HUES48 (cell line): ENCODE results near the gene B3GNT4.
A peak's percentile ranks its signal among the peaks of the same experiment; 100 is the strongest.

Experiments
- H3K27ac ChIP-seq: one replicate; pipeline ENCODE4 v1.7.0; 2013; ENCODE audit warnings: low read depth, low read length, inconsistent platforms
- H3K27me3 ChIP-seq: 2 replicates; pipeline ENCODE4 v1.6.1; 2013; ENCODE audit warnings: mild to moderate bottlenecking, low read length; ENCODE audit not compliant: control insufficient read depth, insufficient read depth
- H3K36me3 ChIP-seq: 2 replicates; pipeline ENCODE4 v1.6.1; 2013; ENCODE audit warnings: low read length; ENCODE audit not compliant: control insufficient read depth, insufficient read depth
- H3K4me1 ChIP-seq: 2 replicates; pipeline ENCODE4 v1.6.1; 2013; ENCODE audit warnings: mild to moderate bottlenecking, low read length; ENCODE audit not compliant: control insufficient read depth, insufficient read depth
- H3K4me3 ChIP-seq: 2 replicates; pipeline ENCODE4 v1.5.1; 2013; ENCODE audit warnings: mild to moderate bottlenecking, low read depth, low read length
- H3K9ac ChIP-seq: 2 replicates; pipeline ENCODE4 v1.6.1; 2013; ENCODE audit warnings: mild to moderate bottlenecking, low read depth, low read length, moderate library complexity
- H3K9me3 ChIP-seq: 2 replicates; pipeline ENCODE4 v1.6.1; 2013; ENCODE audit warnings: low read length; ENCODE audit not compliant: control insufficient read depth, insufficient read depth

B3GNT4 gene

DNA sequence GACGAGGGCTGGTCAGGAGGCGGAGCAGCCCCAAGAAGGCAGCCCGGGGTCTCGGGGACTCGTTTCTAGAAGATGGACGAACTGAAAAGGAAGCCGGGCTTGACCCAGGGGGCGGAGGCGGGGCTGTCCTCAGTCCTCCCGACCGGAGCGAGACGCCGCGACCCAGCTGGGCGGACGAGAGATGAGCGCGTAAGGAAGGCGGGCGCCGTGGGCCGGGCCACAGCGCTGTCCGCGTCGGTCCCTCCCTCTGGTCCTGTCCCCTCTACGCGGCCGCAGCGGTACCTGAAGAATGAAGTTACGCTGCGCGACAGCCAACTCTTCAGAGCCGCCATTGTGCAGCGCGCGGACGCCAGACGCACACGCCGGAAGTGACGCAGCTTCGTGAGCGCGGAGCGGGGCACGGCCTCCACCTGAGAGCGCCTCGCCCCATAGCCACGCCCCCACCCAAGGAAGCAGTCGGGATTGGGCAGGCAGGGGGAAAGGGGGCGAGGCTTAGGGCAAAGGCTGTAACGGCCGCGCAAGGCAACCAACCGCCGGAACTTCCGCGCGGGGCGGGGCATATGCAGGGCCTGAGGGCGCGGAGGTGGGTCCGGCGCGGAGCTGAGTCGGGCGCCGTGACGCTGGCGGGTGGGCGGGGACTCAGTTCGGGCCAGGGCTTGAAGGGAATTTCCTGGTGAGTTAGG, 22.3 kb downstream of the B3GNT4 start, which contains the start of gene DIABLO:
DIABLO (minus strand) TSS at position 370 of the 683 bp plus-strand sequence; CDS start at position 332, 38 bp downstream.
- Histone ChIP-seq H3K27ac (peak within 1 kb of the TSS; percentile 95), H3K9me3 (no peaks in the 10 kb centered on the region), H3K4me1 (peaks cover 4% of the 10 kb centered on the region; the same call in 1 of the 2 replicates), H3K9ac (peak within 1 kb of the TSS; percentile 88), H3K27me3 (no peaks in the 10 kb centered on the region), H3K4me3 (peak within 1 kb of the TSS; percentile 99), H3K36me3 (peaks cover 34% of the 10 kb centered on the region)

DNA sequence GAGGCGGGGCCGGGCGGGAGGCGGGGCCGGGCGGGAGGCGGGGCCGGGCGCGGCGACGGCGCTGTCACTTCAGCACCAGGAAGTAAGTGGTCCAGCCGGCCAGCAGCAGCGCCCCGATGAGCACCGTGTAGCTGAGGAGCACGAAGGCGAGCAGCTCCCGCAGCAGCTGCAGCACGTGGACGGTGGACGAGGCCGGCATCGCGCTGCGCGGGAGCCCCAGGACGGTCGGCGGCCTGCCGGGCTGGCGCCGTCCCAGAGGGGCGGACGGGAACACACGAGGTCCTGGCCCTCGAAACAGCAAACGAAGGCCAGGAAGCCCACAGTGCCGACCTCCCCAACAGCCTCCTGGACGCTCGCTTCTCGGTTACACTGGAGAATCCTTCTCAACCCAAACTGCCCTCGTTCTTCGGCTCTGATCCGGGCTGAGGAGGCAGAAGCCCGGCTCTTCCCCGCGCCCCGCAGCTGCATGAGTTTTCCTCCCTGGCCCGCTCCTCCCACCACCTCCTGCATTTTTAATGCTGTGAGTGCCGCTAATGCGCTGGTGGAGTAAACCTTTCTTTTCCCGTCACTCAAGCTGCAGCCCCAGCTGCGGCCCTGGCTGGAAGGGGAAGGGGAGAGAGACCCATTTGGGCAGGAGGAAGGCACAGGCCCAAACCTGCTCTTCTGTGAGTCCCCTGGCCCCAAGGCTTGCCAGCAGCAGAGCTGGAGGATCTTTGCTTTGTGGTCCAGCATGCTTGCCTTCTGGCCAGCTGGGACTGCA, 23.0 kb downstream of the B3GNT4 start:
- H3K36me3 ChIP-seq: peaks cover 34% of the 10 kb centered on the region
- no peak overlapping the region for H3K9ac ChIP-seq
- H3K4me1 ChIP-seq: peaks cover 4% of the 10 kb centered on the region; the same call in 1 of the 2 replicates
- H3K27ac ChIP-seq: no peak overlapping the region
- H3K27me3 ChIP-seq: no peaks in the 10 kb centered on the region
- peak overlapping the region; percentile 51 for H3K4me3 ChIP-seq
- no peaks in the 10 kb centered on the region for H3K9me3 ChIP-seq

DNA sequence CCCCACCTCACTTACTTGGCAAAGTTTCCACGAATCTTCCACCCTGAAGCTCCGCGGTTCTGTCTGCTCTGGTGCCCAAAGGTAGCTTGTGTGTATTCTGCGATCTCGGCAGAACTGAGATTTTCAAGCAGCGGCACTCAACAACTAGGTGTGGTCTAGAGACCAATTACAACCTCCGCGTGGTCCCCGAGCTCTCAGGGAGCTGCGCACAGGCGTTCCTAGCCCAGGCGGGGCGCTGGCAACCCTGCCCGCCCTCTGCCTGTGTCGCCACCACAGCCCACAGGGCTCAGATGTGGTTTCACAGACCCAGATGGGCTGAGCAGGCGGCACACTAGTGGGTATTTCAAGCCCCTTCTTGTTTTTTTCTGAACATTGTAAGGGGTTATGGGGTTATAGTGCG, 23.8 kb downstream of the B3GNT4 start:
- Histone ChIP-seq H3K27ac (no peak overlapping the region), H3K9me3 (no peaks in the 10 kb centered on the region), H3K9ac (no peak overlapping the region), H3K36me3 (peaks cover 37% of the 10 kb centered on the region), H3K4me1 (peaks cover 4% of the 10 kb centered on the region; the same call in 1 of the 2 replicates), H3K27me3 (no peaks in the 10 kb centered on the region), H3K4me3 (no peak overlapping the region)

DNA sequence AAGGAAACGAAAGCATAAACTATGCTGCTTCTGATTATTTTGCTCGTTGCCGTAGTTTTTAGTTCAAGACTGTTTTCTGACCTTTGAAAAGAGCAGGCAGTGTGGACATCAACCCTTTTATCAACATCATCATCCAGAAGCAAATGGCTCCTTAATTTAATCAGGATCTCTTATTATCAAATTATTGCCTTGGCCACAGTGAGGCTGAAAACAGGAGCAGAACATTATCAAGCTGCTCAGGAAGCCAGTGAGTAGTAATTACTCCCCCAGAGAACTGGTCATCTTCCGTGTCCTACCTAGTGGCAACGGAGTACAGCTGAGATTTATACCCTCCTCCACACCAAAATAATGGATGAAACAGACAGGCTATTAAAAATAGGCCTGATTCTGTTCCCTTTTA, 24.6 kb downstream of the B3GNT4 start:
- H3K4me1 ChIP-seq: peaks cover 4% of the 10 kb centered on the region; the same call in 1 of the 2 replicates
- H3K27me3 ChIP-seq: no peaks in the 10 kb centered on the region
- H3K36me3 ChIP-seq: peaks cover 30% of the 10 kb centered on the region
- H3K9ac ChIP-seq: no peak overlapping the region
- no peaks in the 10 kb centered on the region for H3K9me3 ChIP-seq
- no peak overlapping the region for H3K27ac ChIP-seq
- no peak overlapping the region for H3K4me3 ChIP-seq

DNA sequence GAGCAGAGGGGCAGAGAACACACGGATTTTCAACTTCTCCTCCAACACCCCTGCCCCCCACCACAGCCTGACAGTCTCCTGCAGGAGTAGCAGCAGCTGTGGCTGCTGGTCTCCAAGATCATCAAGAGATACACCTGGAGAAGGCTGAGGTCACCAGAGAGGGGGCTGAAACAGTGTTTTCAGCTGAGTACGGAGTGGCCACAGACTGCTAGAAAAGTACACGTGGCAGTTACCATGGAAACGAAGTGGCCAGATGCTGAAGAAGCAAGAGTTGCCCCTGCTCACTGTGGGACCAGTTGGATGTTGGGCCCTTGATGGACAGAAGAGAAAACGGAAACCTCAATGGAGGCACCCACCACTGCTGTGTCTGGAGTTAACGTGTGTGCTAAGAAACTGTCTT, 27.3 kb downstream of the B3GNT4 start:
- Histone ChIP-seq H3K36me3 (peaks cover 41% of the 10 kb centered on the region), H3K9ac (no peak overlapping the region), H3K9me3 (no peaks in the 10 kb centered on the region)

DNA sequence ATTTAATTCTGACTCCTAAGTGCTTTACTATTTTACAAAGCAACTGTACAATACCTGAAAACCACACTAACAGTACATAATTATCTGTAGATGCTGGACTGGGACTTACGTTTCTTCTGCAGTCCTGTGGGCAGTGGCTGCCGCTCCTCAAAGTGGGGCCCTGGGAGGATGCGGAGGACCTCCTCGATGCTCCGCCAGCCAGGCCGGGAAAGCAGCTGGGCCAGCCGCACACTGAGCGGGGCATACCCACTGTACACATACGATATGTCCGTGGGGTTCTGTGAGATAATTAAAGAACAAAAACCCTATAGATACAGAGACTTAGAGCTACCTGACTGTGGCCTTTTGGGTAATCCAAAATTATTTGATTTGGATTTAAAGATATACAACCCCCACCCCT, 29.2 kb downstream of the B3GNT4 start:
- H3K27ac ChIP-seq: no peak overlapping the region

More for the DNA sequence above, 27.3 kb downstream of the B3GNT4 start:
- Histone ChIP-seq H3K27ac (no peak overlapping the region), H3K27me3 (no peaks in the 10 kb centered on the region), H3K4me1 (no peaks in the 10 kb centered on the region), H3K4me3 (no peak overlapping the region)

DNA sequence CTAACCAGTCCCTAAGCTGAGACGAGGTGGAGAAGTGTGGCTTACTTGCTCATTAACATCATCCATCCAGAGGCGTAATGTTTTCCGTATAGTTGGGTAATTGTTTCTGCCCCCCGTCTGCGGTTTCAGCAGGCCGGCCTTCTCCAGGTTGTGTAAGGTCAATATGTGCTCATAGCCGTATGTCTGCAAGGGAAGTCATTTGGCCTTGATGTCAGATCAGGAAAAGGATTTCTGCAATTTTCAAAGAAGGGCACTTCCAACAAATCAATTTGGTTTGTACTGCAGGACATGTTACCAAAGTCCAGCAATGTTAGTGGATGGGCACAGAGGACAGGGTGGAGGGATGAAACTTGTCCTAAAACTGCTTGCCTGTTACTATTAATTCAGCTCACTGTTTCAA, 32.2 kb downstream of the B3GNT4 start:
- H3K9ac ChIP-seq: no peak overlapping the region
- H3K27me3 ChIP-seq: no peaks in the 10 kb centered on the region
- H3K9me3 ChIP-seq: no peaks in the 10 kb centered on the region
- no peaks in the 10 kb centered on the region for H3K4me1 ChIP-seq
- no peak overlapping the region for H3K4me3 ChIP-seq
- H3K27ac ChIP-seq: no peak overlapping the region
- H3K36me3 ChIP-seq: peaks cover 56% of the 10 kb centered on the region

More for the DNA sequence above, 29.2 kb downstream of the B3GNT4 start:
- no peaks in the 10 kb centered on the region for H3K27me3 ChIP-seq
- H3K4me1 ChIP-seq: no peaks in the 10 kb centered on the region
- no peak overlapping the region for H3K4me3 ChIP-seq
- H3K36me3 ChIP-seq: peaks cover 43% of the 10 kb centered on the region
- H3K9ac ChIP-seq: no peak overlapping the region
- no peaks in the 10 kb centered on the region for H3K9me3 ChIP-seq

DNA sequence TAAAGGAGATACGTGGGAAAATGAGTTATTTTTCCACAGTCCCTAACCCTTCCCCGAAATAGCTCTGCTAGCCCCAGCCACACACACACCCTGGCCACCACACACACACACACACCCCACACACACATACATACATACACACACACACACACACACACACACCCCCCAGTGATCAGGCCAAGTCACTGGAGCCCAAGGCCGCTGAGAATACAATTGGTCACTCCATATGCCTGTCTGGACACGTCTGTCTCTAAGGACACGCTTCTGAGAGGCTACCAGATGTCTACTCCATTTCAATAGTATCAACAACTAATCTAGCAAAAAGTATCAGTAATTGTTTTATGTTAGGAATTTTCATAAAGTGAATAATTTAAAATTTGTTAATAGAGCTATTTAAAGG, 35.4 kb downstream of the B3GNT4 start:
- no peaks in the 10 kb centered on the region for H3K9me3 ChIP-seq
- no peaks in the 10 kb centered on the region for H3K4me1 ChIP-seq
- H3K36me3 ChIP-seq: peaks cover 43% of the 10 kb centered on the region

DNA sequence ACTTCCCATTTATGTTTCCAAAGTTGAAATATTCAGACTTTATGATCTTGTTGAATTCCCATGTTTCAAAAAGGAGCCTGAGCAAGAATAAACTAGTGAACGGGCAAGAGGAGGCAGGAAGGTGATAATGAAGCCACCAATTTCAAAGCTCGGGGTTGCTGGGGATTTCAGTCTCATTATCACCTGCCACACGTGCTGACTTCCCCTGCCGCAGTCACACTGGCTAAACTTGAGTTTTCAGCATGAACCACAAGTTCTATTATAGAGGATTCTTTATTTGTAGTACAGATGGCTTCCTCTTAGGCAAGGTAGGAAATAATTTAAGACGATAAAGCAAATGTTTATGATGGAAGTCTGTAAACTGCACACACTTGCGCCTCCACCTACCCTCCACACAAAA, 40.5 kb downstream of the B3GNT4 start:
- H3K9me3 ChIP-seq: no peaks in the 10 kb centered on the region
- H3K4me1 ChIP-seq: no peaks in the 10 kb centered on the region
- H3K4me3 ChIP-seq: no peak overlapping the region
- H3K27ac ChIP-seq: no peak overlapping the region
- peaks cover 32% of the 10 kb centered on the region for H3K36me3 ChIP-seq
- no peak overlapping the region for H3K9ac ChIP-seq
- no peaks in the 10 kb centered on the region for H3K27me3 ChIP-seq

More for the DNA sequence above, 35.4 kb downstream of the B3GNT4 start:
- Histone ChIP-seq H3K9ac (no peak overlapping the region), H3K27ac (no peak overlapping the region), H3K27me3 (no peaks in the 10 kb centered on the region), H3K4me3 (no peak overlapping the region)

DNA sequence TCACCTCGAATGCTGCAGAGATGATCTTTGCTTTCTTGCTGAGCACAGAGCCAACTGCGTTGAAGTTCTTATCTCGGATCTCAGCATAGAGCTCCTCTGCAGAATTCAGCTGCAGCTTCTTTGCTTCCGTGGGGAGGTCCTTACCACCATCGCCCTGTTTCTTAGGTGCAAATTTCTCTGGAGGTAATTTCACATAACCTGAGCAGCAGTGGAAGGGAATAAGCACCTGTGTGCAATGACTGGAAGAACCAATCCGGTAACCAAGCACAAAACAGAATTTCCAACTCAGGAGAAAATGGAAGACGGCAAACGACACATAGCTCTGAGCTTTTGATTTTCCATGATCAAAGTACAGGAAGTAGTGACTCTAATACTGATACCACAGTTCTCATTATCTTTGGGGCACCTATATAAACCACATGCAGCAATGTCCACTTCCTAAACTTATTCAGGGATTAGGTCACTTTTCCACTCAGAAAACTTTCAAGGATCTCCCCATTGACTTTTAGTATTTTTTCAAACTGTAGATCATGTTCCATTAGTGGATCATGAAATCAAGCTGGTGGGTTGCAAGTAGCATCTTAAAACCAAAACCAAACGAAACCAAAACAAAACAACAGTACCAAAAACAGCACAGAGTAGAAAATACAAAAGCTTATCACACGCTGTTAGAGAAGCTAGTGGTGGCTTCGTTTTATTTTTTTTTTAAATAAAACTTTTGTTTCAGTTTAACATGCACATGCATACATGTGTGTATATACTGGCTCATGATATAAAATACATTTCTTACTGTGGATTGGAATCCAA, 41.3 kb downstream of the B3GNT4 start:
- Histone ChIP-seq H3K4me1 (no peaks in the 10 kb centered on the region), H3K9ac (no peak overlapping the region), H3K4me3 (no peak overlapping the region), H3K36me3 (peaks cover 37% of the 10 kb centered on the region), H3K27ac (no peak overlapping the region), H3K9me3 (no peaks in the 10 kb centered on the region), H3K27me3 (no peaks in the 10 kb centered on the region)
